Right lung (tissue), 5 donors: ENCODE measurements around the gene CYTH1. TPM values are rescaled to one million over a fixed set of nuclear protein-coding genes. Genes with fewer than 3 reads are reported as not detected.

Source experiments
- DNase-seq, 2 donors: peaks; one replicate each; pipeline ENCODE4 v3.0.0-alpha.2; 2013
- polyA plus RNA-seq, 5 donors: library from polyadenylated mRNA; unstranded; fragments of 120-200 nt; gene quantifications; one replicate each; pipeline versions ENCODE4 v1.2.1 to v1.2.3, GENCODE V29; 2013; ENCODE audit warnings: inconsistent platforms in 1 of 5, low replicate concordance in 1 of 5; ENCODE audit not compliant: insufficient read length in 5 of 5, insufficient read depth in 1 of 5

The CYTH1 gene
- polyA plus RNA-seq, 5 donors, result 36.4 to 45.8 (median 38.8) TPM

DNA sequence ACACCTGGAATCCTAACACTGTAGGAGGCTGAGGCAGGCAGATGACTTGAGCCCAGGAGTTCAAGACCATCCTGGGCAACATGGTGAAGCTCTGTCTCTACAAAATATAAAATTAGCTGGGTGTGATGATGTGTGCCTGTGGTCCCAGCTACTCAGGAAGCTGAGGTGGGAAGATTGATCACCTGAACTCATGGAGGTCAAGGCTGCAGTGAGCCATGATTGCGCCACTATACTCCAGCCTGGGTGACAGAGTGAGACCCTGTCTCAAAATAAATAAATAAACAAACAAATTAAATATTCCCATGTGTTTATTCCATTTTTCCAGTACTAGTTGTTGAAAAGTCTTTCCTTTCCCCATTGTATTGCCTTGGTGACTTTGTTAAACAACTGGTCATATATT, 130.0 kb downstream of the CYTH1 start:
- DNase-seq, result no peak

DNA sequence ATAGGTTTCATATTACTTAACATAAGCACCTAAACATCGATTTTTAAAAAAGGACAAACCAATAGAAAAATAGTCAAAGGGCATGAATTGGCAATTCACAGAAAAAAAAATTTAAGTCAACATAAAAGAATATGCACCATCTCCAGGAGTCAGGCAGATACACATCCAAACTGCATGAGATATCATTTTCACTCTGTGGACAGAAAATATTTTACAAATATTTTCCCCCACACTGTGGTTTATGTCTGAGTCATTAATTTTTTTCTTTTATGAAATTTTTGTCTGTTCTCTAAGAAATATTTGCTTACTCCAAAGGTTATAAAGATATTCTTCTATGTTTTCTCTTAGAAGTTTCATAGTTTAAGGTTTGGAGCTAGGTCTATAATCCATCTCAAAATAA, 130.5 kb downstream of the CYTH1 start:
- no peak for DNase-seq

DNA sequence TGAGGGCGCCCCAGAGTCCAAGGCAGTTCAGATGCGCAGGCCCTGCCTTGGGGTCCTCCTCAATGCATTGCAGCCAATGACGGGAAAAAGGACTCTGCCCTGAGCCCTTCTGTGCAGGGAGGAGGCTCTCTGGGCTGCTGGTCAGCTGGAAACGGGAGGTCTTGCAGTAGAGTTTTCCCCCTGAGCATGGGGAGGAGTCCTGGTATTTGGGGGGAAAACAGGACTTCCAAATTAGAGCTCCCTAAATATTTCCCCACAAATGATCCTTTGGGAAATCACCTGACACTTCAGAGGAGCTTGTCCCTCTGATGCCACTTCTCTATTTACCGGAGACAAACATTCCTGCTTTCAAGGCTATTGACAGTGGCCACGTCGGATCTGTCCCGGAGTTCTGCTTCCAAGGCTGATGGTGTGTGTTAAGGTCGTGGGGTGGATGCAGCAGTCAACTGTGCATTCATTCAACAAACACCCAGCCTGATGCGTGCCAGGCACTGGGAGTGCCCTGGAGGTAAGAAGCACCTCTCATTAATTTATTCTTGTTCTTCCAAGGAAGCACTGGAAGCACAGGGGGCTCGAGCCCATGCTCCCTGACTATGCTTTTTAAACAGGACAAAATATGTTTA, 131.9 kb downstream of the CYTH1 start:
- DNase-seq, result no peak

DNA sequence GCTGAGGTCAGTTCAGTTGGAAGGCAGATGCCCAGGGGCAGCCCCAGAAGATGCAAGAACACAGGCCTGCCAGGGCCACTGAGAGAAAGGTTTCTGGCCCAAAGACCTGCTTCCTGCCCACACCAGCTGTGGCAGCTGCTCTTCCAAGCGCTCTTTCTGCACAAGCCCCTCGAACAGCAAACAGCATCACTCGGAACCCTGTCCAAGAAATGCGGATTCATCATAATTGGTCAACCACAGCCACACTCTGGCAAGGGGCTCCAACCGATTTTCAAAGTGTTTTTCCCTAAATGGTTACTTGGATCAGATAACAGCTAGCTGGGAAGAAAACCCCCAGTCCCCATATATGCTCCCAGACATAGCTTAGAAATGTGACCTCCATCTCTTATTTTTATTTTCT, 133.8 kb downstream of the CYTH1 start:
- no peak for DNase-seq

DNA sequence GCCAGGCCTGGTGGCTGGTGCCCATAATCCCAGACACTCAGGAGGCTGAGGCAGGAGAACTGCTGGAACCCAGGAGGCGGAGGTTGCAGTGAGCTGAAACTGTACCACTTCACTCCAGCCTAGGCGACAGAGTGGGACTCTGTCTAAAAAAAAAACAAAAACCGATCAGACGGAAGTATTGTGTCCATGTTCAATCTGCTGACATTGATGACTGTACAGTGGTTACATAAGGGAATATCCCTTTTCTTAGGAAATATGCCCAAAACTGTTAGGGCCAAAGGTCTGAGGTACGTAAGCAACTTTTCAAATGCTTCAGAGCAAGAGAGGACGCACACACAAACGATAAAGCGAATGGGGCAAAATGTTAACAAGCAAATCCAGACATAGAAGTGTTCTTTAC, 135.0 kb downstream of the CYTH1 start:
- DNase-seq, result no peak

DNA sequence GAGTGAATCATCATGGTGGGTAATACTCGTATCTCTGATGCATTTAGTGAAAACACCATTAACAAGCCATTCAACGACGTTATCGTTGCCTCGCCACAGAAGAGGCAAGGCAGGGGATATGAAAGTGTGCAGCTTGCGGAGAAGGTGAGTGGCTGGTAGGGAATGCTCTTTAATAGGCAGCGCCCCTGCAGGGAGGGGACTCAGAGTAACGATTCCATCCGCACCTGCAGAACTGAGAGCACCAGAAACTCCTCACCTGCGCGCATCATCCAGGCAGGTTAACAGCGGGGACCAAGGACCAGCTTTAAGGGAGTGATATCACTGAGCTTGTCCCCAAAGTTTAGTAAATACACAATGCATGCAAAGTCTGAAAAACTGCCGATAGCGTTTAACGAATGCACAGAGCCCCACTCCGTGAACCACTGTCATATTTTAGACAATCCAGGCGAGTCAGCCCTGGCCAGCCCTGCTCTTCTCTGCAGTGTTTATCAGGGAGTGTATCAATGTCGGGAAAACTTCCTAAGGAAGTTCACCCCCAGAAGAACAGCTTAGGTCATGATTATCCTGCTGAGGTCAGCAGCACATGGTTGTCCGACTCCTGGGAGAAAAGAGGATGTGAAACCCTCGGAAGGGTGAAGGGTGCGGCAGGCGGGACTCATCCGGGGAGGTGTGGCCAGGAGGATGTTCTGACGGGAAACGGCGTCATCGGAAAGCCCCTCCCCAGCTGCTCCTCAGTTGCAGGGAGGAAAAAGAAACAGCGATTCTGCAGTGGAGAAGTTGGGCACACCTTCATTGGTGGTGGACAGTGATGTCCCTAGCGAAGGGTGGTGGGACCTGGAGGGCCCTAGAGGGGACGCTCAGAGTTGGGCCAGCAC, 136.4 kb downstream of the CYTH1 start:
- peak; percentile 12 to 24 for DNase-seq

DNA sequence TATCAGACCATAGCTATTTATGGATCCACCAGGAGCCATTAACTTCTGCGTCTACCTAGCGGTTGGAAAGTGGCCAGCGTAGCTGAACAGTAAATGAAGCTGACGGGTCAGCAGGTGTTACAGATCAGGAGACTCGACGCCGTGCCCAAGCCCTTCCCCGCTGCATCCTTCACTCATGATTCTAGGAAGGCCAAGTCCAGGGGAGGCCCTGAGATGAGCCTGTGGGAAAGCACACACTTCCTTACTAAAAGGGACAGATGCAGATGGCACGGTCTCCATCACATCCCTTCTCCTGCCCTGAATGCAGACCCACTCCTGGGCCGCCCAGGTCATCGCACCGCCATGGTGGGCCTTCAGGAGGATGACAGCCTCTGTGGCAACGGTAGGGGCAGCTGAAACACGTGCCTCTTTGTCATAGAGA, 137.1 kb downstream of the CYTH1 start:
- no peak for DNase-seq

DNA sequence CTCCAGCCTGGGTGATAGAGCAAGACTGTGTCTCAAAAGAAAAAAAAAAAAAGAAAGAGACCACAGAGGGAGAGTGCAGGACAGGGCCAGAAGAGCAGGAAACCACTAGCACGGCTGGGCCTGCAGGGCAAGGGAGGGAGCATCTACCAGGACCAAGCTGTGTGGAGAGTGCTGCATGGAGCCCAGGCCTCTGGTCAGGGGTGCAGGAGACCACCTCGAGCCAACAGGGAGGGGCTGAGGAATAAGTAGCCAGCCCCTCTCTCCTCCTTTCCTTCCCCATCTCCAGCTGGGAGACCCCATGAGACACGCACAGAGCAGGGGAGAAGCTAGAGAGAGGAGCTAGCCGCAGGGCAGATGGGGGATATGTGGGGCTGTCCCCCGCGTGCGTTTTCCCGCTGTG, 137.8 kb downstream of the CYTH1 start:
- no peak for DNase-seq

DNA sequence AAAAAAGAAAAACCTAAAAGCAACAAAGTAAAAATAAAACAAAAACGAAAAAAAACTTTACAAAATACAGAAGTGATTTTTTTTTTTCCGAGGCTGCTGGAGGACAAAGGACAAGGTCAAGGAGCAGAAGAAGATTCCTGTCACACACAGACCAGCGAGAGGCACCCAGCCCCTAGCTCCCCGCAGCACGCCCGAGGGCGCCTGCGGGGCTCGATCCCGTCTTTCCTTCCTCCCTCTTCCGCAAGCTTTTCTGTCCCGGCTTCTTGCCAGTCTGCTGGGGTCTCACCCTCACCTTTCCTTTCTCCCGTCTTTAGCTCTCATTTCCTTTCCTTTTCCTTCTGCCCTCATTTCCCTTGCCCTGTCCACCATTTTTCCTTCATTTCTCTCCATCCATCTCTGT, 138.7 kb downstream of the CYTH1 start:
- no peak for DNase-seq

DNA sequence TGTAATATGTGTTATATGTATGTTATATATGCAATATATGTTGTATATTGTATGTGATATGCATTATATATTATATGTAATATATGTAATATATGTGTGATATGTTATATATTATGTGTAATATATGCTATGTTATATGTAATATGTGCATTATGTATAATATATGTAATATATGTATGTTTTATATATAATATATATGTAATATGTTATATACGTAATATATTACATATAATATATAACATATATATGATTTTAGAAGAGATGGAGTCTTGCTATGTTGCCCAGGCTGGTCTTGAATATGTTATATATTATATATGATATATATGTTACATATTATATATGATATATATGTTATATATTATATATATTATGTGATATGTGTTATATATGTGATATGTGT, 139.4 kb downstream of the CYTH1 start:
- DNase-seq, result no peak

DNA sequence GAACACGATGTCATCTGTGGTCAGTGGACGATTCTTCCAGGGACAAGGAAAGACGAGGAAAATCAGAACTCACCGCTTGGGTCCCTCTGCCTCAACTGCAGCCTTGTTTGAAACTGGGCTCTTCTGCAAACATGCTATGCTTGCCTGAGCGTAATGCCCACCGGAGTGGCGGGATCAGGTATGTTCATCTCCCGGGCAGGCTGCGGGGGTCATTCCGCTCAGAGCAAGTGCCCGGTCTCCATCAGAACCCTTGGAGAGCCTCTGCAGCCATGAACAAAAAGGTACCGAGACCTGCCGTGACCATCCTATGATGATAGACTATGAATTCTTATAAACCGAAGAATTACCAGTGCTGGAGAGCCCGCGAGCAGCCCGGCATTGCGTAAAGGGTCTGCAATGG, 140.4 kb downstream of the CYTH1 start:
- DNase-seq, result no peak

DNA sequence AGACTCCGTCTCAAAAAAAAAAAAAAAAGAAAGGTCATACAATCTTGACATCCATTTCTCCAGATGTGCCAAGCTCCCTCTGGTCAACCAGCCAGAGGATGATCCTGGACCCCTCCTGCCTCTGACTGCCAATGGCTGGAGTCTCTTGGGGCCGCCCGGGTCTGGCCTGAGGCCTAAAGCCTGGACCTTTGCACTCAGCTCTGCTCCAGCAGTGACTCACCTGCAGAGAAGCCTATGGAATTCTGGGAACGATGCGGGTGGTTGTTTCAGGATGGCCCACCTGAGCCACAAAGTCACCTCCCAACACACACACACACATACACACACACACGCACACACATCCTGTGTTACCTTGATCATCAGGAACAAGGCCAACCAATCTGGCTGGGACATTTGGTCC, 140.8 kb downstream of the CYTH1 start:
- DNase-seq, result no peak

DNA sequence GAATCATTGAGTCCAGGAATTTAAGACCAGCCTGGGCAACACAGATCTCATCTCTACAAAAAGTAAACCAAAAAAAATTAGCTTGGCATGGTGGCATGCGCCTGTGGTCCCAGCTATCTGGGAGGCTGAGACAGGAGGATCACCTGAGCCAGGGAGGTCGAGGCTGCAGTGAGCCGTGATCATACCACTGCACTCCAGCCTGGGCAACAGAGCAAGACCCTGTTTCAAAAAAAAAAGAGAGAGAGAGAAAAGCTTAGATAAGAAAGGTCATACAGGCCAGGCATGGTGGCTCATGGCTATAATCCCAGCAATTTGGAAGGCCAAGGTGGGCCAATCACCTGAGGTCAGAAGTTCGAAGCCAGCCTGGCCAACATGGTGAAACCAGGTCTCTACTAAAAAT, 141.4 kb downstream of the CYTH1 start:
- no peak for DNase-seq

DNA sequence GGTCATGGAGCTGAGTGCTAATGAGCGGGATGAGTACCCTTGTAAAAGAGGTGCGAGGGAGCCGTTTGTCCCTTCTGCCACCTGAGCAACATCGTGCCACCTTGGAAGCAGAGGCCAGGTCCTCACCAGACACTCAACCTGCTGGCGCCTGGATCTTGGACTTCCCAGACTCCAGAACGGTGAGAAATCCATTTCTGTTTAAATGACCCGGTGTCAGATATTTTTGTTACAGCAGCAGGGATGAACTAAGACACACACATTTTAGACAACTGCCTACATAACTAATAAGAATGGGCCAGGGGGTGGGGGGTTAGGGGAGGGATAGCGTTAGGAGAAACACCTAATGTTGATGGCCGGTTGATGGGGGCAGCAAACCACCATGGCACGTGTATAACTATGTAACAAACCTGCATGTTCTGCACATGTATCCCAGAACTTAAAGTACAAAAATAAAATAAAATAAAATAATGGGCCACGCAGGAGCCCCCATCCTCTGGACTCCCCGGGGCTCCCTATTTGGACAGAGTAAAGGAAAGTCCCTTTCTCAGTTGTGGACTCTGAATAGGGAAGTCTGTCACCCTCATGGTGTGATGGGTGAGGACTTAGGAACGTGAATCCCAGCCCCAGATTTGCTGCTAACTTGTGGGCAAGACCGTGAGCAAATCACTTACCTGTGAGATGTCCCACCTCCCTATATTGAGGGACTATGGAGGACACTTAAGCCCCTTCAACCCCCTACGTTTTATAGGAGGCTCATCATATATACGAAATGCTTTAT, 144.2 kb downstream of the CYTH1 start:
- DNase-seq, result no peak

DNA sequence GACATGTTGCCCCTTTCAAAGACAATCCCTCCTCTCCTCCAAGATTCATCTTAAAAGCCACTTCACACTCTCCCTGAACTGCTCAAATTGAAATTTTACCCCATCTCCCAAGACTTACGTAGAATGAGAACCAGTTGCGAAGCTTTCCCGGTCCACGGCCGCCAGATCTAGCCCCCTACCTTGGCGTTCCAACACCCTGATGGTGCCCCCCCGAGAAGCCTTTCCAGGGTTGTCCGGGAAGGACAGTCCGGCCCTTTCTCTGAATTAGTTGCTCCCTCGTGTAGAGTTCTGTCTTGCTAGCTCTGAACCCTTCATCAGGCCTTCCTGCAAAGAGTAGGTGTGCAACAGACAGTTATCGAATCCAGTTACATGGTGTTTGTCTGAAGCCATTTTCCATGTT, 144.9 kb downstream of the CYTH1 start:
- no peak for DNase-seq

DNA sequence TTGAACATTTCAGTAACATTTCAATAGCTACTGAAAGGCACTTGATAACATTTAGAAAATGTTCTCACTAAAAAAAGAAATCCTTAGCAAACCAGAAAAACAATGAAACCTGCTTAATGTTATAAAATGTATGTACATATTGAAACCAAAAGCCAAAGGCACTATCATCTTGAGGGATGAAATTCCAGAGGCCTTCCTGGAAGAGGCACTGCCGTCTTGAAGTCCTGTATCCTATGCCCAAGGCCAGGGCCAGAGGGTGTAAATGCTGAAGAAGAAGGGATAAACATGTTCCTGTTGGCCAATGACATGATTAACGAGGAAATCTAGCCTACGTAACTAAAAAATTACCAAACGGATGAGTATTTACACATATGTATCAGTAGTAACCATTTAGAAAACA, 147.9 kb downstream of the CYTH1 start:
- DNase-seq, result no peak

DNA sequence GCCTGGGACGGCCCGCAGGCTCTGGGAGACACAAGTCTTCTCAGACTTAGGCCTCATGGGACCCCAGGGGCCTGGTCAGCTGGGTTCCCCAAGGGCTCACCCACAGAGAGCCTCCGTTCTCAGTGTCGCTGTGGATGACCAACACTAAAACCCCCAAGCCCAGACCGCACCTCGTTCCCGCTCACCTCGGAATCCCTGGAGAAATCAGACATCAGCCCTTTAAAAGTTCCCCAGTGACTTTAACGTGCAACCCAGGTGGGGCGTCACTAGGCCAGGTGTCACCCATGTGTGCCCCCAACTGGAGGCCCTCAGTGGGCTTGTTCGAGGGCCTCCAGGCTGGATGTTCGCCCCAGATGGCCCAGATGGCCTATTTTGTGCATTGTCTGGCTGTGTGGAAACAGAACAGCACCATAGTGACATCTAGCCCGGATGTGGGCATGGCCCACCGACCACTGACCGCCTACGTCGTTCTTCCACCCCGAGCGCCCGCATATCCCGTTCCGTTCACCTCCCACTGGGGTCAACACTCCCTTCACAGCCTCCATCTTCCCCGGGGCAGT, 152.6 kb downstream of the CYTH1 start:
- DNase-seq, result no peak

DNA sequence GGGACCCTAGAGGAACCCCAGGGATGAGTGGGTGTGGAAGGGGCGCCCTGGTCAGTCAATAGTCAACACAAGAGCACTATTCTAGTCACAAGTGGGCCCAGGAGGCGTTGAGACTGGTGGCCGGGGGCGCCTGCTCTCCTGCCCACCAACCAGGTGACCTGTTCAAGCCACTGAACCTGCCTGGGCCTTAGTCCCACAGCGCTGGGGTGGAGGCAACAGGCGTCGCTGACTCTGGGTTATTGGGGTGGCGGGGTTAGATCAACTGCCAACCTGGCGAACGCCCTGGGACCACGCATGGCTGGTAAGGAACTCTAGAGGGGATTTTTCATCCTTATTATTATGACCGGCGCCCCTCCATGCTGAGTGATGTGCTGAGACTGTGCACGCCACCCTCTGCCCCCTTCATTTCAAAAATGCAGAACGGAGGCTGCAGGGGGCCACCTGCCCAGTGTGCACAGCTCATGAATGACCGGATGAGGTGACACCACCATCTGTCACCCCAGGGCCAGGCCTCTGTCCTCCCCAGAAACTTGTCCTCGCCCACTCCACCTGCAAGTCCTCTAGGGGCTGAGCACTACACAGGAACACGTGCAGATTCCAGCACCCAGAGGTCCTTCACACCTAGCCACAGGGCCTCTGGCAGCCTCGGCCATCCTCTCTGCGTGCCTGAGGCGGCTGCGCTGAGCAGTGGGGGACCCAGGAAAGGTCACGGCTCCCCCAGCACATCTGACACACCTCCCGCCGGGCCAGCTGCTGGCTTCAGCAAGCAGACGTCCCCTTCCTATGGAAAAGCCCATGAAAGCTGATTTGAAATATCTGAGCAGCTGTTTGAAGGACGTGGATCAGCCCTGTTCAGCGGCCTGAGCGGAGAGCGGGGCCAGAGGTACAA, 153.3 kb downstream of the CYTH1 start:
- no peak for DNase-seq

DNA sequence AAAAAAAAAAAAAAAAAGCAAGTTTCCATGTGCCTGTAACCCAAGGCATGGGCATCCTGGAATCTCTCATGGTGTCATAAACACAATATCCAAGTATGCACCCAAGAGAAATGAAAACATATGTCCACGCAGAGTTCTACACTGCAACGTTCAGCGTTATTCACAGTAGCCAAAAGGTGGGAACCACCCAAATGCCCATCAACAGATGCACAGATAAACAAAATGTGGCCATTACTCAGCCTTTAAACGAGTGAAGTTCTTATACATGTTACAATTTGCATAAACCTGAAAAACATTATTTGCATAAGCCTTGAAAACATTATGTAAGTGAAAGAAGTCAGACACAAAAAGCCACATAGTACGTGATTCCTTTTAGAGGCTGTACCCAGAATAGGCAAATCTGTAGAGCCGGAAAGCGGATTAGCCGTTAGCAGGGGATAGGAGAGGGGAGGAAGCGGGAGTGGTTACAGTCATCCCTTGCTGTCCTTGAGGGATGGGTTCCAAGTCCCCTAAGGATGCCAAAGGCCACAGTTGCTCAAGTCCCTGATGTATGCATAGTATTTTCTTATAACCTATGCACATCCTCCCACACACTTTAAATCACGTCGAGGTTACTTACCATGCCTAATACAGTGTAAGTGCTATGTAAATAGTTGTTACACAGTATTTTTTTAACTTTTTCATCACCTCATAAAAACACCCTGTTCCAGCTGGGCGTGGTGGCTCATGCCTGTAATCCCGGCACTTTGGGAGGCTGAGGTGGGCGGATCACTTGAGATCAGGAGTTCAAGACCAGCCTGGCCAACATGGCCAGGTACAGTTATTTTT, 157.5 kb downstream of the CYTH1 start:
- DNase-seq, result no peak
